Panc1 (cell line): Measurements from ENCODE around the gene FSHR.

Experiments
- POLR2AphosphoS5 ChIP-seq: IDR thresholded peaks from 2 replicates; pipeline ENCODE4 v1.6.1; 2012; ENCODE audit warnings: mild to moderate bottlenecking, low read depth, low read length, moderate library complexity
- SIN3A ChIP-seq: IDR thresholded peaks from 2 replicates; pipeline ENCODE4 v1.6.1; 2012; ENCODE audit warnings: low read depth, mild to moderate bottlenecking, low read length, moderate library complexity, borderline replicate concordance; ENCODE audit not compliant: insufficient read depth
- TF ChIP-seq, protein P1 (sequence below): fragments of 450-650 bp; IDR thresholded peaks from 2 replicates; pipeline ENCODE4 v1.5.1; 2017; ENCODE audit warnings: mild to moderate bottlenecking

DNA sequence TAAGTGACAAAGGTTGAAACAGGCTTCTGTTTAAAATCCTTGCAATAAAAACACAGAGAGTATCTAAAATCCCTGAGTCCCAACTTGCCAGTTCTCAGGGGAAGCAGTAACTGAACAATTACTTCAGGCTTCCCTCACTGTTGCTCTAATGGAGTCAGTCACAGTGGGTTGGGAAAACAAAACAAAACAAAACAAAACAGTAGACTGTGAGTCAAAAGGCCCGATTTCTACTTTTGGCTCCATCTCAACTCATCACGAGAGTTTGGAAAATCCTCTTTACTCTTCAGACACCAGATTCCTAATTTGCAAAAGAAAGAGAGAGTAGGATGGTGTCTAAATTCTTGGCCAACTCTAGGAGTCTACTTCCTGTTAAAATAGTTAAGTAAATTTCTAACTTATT is 1.1 kb downstream of the FSHR start:
- TF ChIP-seq SIN3A, result no peak
- TF ChIP-seq, protein P1, sequence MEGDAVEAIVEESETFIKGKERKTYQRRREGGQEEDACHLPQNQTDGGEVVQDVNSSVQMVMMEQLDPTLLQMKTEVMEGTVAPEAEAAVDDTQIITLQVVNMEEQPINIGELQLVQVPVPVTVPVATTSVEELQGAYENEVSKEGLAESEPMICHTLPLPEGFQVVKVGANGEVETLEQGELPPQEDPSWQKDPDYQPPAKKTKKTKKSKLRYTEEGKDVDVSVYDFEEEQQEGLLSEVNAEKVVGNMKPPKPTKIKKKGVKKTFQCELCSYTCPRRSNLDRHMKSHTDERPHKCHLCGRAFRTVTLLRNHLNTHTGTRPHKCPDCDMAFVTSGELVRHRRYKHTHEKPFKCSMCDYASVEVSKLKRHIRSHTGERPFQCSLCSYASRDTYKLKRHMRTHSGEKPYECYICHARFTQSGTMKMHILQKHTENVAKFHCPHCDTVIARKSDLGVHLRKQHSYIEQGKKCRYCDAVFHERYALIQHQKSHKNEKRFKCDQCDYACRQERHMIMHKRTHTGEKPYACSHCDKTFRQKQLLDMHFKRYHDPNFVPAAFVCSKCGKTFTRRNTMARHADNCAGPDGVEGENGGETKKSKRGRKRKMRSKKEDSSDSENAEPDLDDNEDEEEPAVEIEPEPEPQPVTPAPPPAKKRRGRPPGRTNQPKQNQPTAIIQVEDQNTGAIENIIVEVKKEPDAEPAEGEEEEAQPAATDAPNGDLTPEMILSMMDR, result no peak
- TF ChIP-seq POLR2AphosphoS5, result no peak
